HepG2 (cell line): ENCODE data around the gene NUDT22. TPM values are rescaled to one million over a fixed set of nuclear protein-coding genes. Genes with fewer than 3 reads are reported as not detected.

Experiments
- AKAP8 ChIP-seq: sonication (generic); formaldehyde crosslinking; IDR thresholded peaks from 2 replicates; pipeline ENCODE4 v1.5.1; 2020; ENCODE audit warnings: mild to moderate bottlenecking, missing genetic modification reagents
- BATF2 ChIP-seq: sonication (generic); formaldehyde crosslinking; IDR thresholded peaks from 2 replicates; pipeline ENCODE4 v1.8.0; 2022; ENCODE audit warnings: mild to moderate bottlenecking, missing genetic modification reagents, moderate library complexity
- CCDC6 ChIP-seq: sonication (generic); formaldehyde crosslinking; IDR thresholded peaks from 2 replicates; pipeline ENCODE4 v1.8.1; 2022; ENCODE audit warnings: mild to moderate bottlenecking, missing genetic modification reagents, moderate library complexity
- GATAD2A ChIP-seq: IDR thresholded peaks from 2 replicates; pipeline ENCODE4 v1.6.1; 2016
- HDAC6 ChIP-seq: fragments of 200-600 bp; sonication (generic); IDR thresholded peaks from 2 replicates; pipeline ENCODE4 v1.7.0; 2017; ENCODE audit warnings: mild to moderate bottlenecking, antibody characterized with exemption, low read length, low read depth
- SALL2 ChIP-seq: sonication (generic); formaldehyde crosslinking; IDR thresholded peaks from 2 replicates; pipeline ENCODE4 v1.8.1; 2023; ENCODE audit warnings: mild to moderate bottlenecking, missing genetic modification reagents, inconsistent platforms
- SRSF4 ChIP-seq: fragments of 200-400 bp; formaldehyde crosslinking; IDR thresholded peaks from one replicate; pipeline ENCODE4 v1.6.1; 2018; ENCODE audit warnings: mild to moderate bottlenecking, low read depth, low read length, moderate library complexity; ENCODE audit not compliant: poor library complexity, severe bottlenecking
- STAT6 ChIP-seq: sonication (generic); formaldehyde crosslinking; IDR thresholded peaks from 2 replicates; pipeline ENCODE4 v1.4.0; 2020; ENCODE audit warnings: missing genetic modification reagents, mild to moderate bottlenecking, borderline replicate concordance
- TCF12 ChIP-seq, 2 experiments: fragments of 450-650 bp in 1 of 2; sonication (generic) in 1 of 2; formaldehyde crosslinking in 1 of 2; IDR thresholded peaks; 2 replicates each; pipeline versions ENCODE4 v1.6.1 to v1.8.0; 2017 to 2022; ENCODE audit warnings: antibody characterized with exemption in 1 of 2, mild to moderate bottlenecking in 1 of 2, missing genetic modification reagents in 1 of 2, moderate library complexity in 1 of 2
- USF2 ChIP-seq, 2 experiments: sonication (generic) in 1 of 2; formaldehyde crosslinking in 1 of 2; IDR thresholded peaks; 2 replicates each; pipeline versions ENCODE4 v1.5.1 to v1.6.1; 2011 to 2020; ENCODE audit warnings: borderline replicate concordance in 1 of 2, low read depth in 1 of 2, low read length in 1 of 2, mild to moderate bottlenecking in 1 of 2, missing genetic modification reagents in 1 of 2, moderate library complexity in 1 of 2
- ZHX2 ChIP-seq, 2 experiments: sonication (generic) in 1 of 2; formaldehyde crosslinking in 1 of 2; IDR thresholded peaks; 2 replicates each; pipeline versions ENCODE4 v1.6.1 to v1.9.0; 2014 to 2022; ENCODE audit warnings: antibody characterized with exemption in 1 of 2, borderline replicate concordance in 1 of 2, inconsistent platforms in 1 of 2, low read depth in 1 of 2, missing genetic modification reagents in 1 of 2
- ZNF549 ChIP-seq: sonication (generic); formaldehyde crosslinking; IDR thresholded peaks from 2 replicates; pipeline ENCODE4 v1.5.0; 2020; ENCODE audit warnings: missing genetic modification reagents
- polyA plus RNA-seq, 8 experiments: library from polyadenylated mRNA; depleted of rRNA in 3 of 8; stranded (reverse) in 7 of 8; unstranded in 1 of 8; fragments of >200 nt; fragmentation: Illumina TruSeq in 4 of 8; extraction: Trizol in 4 of 8; gene quantifications; 2 replicates each; pipeline versions ENCODE4 v1.2.1 to v1.2.3, GENCODE V29; 2011 to 2016; ENCODE audit warnings: low read depth in 4 of 8, missing spikeins in 1 of 8, mixed read lengths in 1 of 8; ENCODE audit not compliant: insufficient read depth in 1 of 8
- total RNA-seq, 5 experiments: library from RNA; depleted of rRNA; stranded (reverse); fragments of >200 nt; fragmentation: Illumina TruSeq; extraction: Trizol; gene quantifications; 2 replicates each; pipeline ENCODE4 v1.2.3, GENCODE V29; 2016; ENCODE audit warnings: low read depth in 1 of 5

NUDT22 gene
- total and polyA plus RNA-seq, 2 of the 13 experiments (the other 11 are each of a cell fraction or from before 2014, with no cell fraction given), result 33.5 to 39.8 TPM

- no peak for TF ChIP-seq HDAC6
- TF ChIP-seq GATAD2A (CRISPR knock-in tag), result peak; percentile 17; the same call in 1 of the 2 replicates
- TF ChIP-seq ZNF549, result no peak
- no peak for TF ChIP-seq CCDC6
- TF ChIP-seq TCF12 (IDR thresholded peaks at IDR 0.05), result no peak
- no peak for TF ChIP-seq TCF12 (CRISPR knock-in tag; IDR thresholded peaks at IDR 0.05)
- no peak for TF ChIP-seq SRSF4
- no peak for TF ChIP-seq BATF2 (CRISPR knock-in tag)
- no peak for TF ChIP-seq USF2 (IDR thresholded peaks at IDR 0.05; ENCODE audit: low read depth, low read length)
- TF ChIP-seq USF2 (CRISPR knock-in tag; IDR thresholded peaks at IDR 0.05; ENCODE audit: borderline replicate concordance), result 0 out of 2 replicates have a peak, but pooled peaks have one; percentile 30
- peak; percentile 36; the same call in 1 of the 2 replicates for TF ChIP-seq ZHX2 (IDR thresholded peaks at IDR 0.05; ENCODE audit: low read depth)
- 0 out of 2 replicates have a peak, but pooled peaks have one; percentile 17 for TF ChIP-seq ZHX2 (CRISPR knock-in tag; IDR thresholded peaks at IDR 0.05; ENCODE audit: borderline replicate concordance)
- peak; percentile 52; the same call in 1 of the 2 replicates for TF ChIP-seq AKAP8
- 0 out of 2 replicates have a peak, but pooled peaks have one; percentile 15 for TF ChIP-seq SALL2 (CRISPR knock-in tag)
- no peak for TF ChIP-seq STAT6 (CRISPR knock-in tag)
Measured at GRCh38 chr11:64246871-64247728, 21.0 kb downstream of the NUDT22 start, which contains the start of gene PPP1R14B (continued).
